ENCODE results near the gene HSD11B1L.

Gene HSD11B1L

GRCh38 chr19:5666921-5667610, 13.8 kb upstream of the HSD11B1L start:
- no peak for DNase-seq

GRCh38 chr19:5667751-5668271, 13.0 kb upstream of the HSD11B1L start:
- no peak for DNase-seq

- no peak for DNase-seq
These were observed 11.6 kb upstream of the HSD11B1L start for GRCh38 chr19:5669212-5669611.

- DNase-seq, result no peak
These were observed 9.2 kb upstream of the HSD11B1L start for GRCh38 chr19:5671600-5671999.

GRCh38 chr19:5672708-5673459, 7.9 kb upstream of the HSD11B1L start:
- no peak for DNase-seq

GRCh38 chr19:5673752-5674151, 7.1 kb upstream of the HSD11B1L start:
- no peak for DNase-seq

- DNase-seq, result no peak
These were observed 6.1 kb upstream of the HSD11B1L start for GRCh38 chr19:5674714-5675113.

- no peak for DNase-seq
These were observed 4.6 kb upstream of the HSD11B1L start for GRCh38 chr19:5676105-5676771.

GRCh38 chr19:5676772-5677105, 4.1 kb upstream of the HSD11B1L start:
- DNase-seq, result no peak

GRCh38 chr19:5677136-5677535, 3.7 kb upstream of the HSD11B1L start:
- no peak for DNase-seq

- no peak for DNase-seq
These were observed 3.2 kb upstream of the HSD11B1L start for GRCh38 chr19:5677580-5677979.

- DNase-seq, result no peak
These were observed 2.6 kb upstream of the HSD11B1L start for GRCh38 chr19:5678071-5678718.

GRCh38 chr19:5679289-5680083, 1.3 kb upstream of the HSD11B1L start:
- peak in 1 of 58 donors; percentile 24 for DNase-seq

GRCh38 chr19:5680084-5680436, 767 bp upstream of the HSD11B1L start:
- peak in 21 of 58 donors; percentile 42 to 83 (median 72) for DNase-seq

GRCh38 chr19:5681391-5682106, 722 bp downstream of the HSD11B1L start:
- DNase-seq, result peak in 2 of 58 donors; percentile 9 to 24

- no peak for DNase-seq
These were observed 1.3 kb downstream of the HSD11B1L start for GRCh38 chr19:5682107-5682482.

GRCh38 chr19:5683177-5683886, 2.5 kb downstream of the HSD11B1L start:
- DNase-seq, result no peak

GRCh38 chr19:5684694-5685430, 4.0 kb downstream of the HSD11B1L start:
- DNase-seq, result no peak

GRCh38 chr19:5686326-5686646, 5.5 kb downstream of the HSD11B1L start:
- peak in 1 of 58 donors; percentile 46 for DNase-seq

Data from anterior cingulate cortex (tissue), 58 donors.